B cell (primary cell): ENCODE results near the gene TMC2. TPM values are rescaled to one million over a fixed set of nuclear protein-coding genes. Genes with fewer than 3 reads are reported as not detected.

Experiments
- ATAC-seq: fragments of 200-7000 bp; cut with Tn5 transposase; one replicate; pipeline ENCODE4 v1.10.0; 2021; ENCODE audit warnings: low read depth, mild to moderate bottlenecking, moderate number of reproducible peaks, moderate library complexity
- CTCF ChIA-PET: fragments of 350-600 bp; sonication (Branson Sonifier 250); formaldehyde crosslinking; loops from one replicate; lab custom pipeline; 2021; ENCODE audit warnings: antibody characterized with exemption, inconsistent platforms; lab: Charles Lee
- POLR2A ChIA-PET: fragments of 350-600 bp; sonication (Branson Sonifier 250); formaldehyde crosslinking; loops from one replicate; lab custom pipeline; 2021; ENCODE audit warnings: antibody characterized with exemption; lab: Charles Lee
- DNase-seq: peaks from one replicate; pipeline ENCODE4 v3.0.0; 2013
- H2AFZ ChIP-seq: 2 replicates; pipeline ENCODE4 v1.6.1; 2012; ENCODE audit warnings: mild to moderate bottlenecking, low read depth, low read length; ENCODE audit not compliant: insufficient read depth, poor library complexity, severe bottlenecking
- H3K27ac ChIP-seq, 2 donors: 1 replicate in 1 of 2; 2 replicates in 1 of 2; pipeline ENCODE4 v1.5.1; 2012 to 2013; ENCODE audit warnings: low read length in 2 of 2, mild to moderate bottlenecking in 2 of 2, moderate library complexity in 1 of 2
- H3K27me3 ChIP-seq, 4 experiments: fragments of 200-600 bp in 1 of 4; sonication (generic) in 1 of 4; replicated peaks in 1 of 4; 1 replicate in 2 of 4; 2 replicates in 2 of 4; pipeline versions ENCODE4 v1.6.1 to v1.7.0; 2013 to 2016; ENCODE audit warnings: low read length in 3 of 4, mild to moderate bottlenecking in 2 of 4, mixed read lengths in 1 of 4, moderate library complexity in 1 of 4; ENCODE audit not compliant: insufficient read depth in 4 of 4, control insufficient read depth in 3 of 4; ENCODE audit errors: control extremely low read depth in 1 of 4
- H3K36me3 ChIP-seq, 2 experiments: replicated peaks in 1 of 2; 1 replicate in 1 of 2; 2 replicates in 1 of 2; pipeline versions ENCODE4 v1.6.1 to v1.7.1; 2013; ENCODE audit warnings: low read length in 1 of 2; ENCODE audit not compliant: insufficient read depth in 2 of 2, control insufficient read depth in 1 of 2; ENCODE audit errors: control extremely low read depth in 1 of 2, extremely low read depth in 1 of 2
- H3K4me1 ChIP-seq, 2 donors: fragments of 200-600 bp in 1 of 2; sonication (generic) in 1 of 2; 1 replicate in 1 of 2; 2 replicates in 1 of 2; pipeline versions ENCODE4 v1.5.1 to v1.6.1; 2013 to 2017; ENCODE audit warnings: low read length in 2 of 2; ENCODE audit not compliant: control insufficient read depth in 2 of 2, insufficient read depth in 2 of 2
- H3K4me2 ChIP-seq: replicated peaks from 2 replicates; pipeline ENCODE3; 2012; ENCODE audit warnings: mild to moderate bottlenecking, low read depth, low read length; ENCODE audit not compliant: poor library complexity, severe bottlenecking
- H3K4me3 ChIP-seq, 5 experiments: fragments of 200-600 bp in 1 of 5; sonication (generic) in 1 of 5; 1 replicate in 3 of 5; 2 replicates in 2 of 5; pipeline versions ENCODE4 v1.5.1 to v1.7.0; 2011 to 2016; ENCODE audit warnings: low read length in 4 of 5, mild to moderate bottlenecking in 4 of 5, low read depth in 2 of 5, control low read depth in 1 of 5, moderate library complexity in 1 of 5; ENCODE audit not compliant: insufficient read depth in 1 of 5; ENCODE audit errors: control extremely low read depth in 1 of 5, extremely low read depth in 1 of 5
- H3K79me2 ChIP-seq: fragments of 200-600 bp; sonication (generic); one replicate; pipeline ENCODE4 v1.6.0; 2016; ENCODE audit warnings: low read length; ENCODE audit not compliant: control insufficient read depth, insufficient read depth
- H3K9ac ChIP-seq: fragments of 200-600 bp; sonication (generic); 2 replicates; pipeline ENCODE4 v1.6.1; 2017; ENCODE audit warnings: mild to moderate bottlenecking, low read length, moderate library complexity
- H3K9me3 ChIP-seq, 3 donors: one replicate each; pipeline versions ENCODE4 v1.6.1 to v1.7.1; 2013; ENCODE audit warnings: low read length in 2 of 3; ENCODE audit not compliant: control insufficient read depth in 2 of 3, insufficient read depth in 1 of 3; ENCODE audit errors: control extremely low read depth in 1 of 3
- H4K20me1 ChIP-seq: 2 replicates; pipeline ENCODE4 v1.6.0; 2012; ENCODE audit warnings: mild to moderate bottlenecking, low read length; ENCODE audit not compliant: insufficient read depth, control insufficient read depth, poor library complexity, severe bottlenecking
- H3K27ac Mint-ChIP-seq: one replicate; pipeline ENCODE4 v1.8.0; 2021; ENCODE audit warnings: mixed read lengths
- H3K27me3 Mint-ChIP-seq: one replicate; pipeline ENCODE4 v1.8.0; 2021; ENCODE audit warnings: mixed read lengths
- H3K4me1 Mint-ChIP-seq: one replicate; pipeline ENCODE4 v1.8.0; 2021; ENCODE audit warnings: mixed read lengths
- H3K4me3 Mint-ChIP-seq: one replicate; pipeline ENCODE4 v1.8.0; 2021; ENCODE audit warnings: mixed read lengths
- H3K9me3 Mint-ChIP-seq: one replicate; pipeline ENCODE4 v1.8.0; 2022; ENCODE audit warnings: mixed read lengths; ENCODE audit not compliant: insufficient read depth
- EZH2 ChIP-seq: IDR thresholded peaks from 2 replicates; pipeline ENCODE4 v1.6.1; 2012; ENCODE audit warnings: borderline replicate concordance, low read depth, mild to moderate bottlenecking, moderate library complexity, low read length; ENCODE audit not compliant: insufficient read depth, poor library complexity, severe bottlenecking
- WGBS: methylation state at CpG from one replicate; pipeline ENCODE4 v1.1.5; 2013; ENCODE audit warnings: missing lambda C conversion rate; ENCODE audit not compliant: insufficient coverage; 5-methylcytosine and 5-hydroxymethylcytosine counted together
- intact Hi-C: fragments of 100-400 bp; cut with micrococcal nuclease; formaldehyde crosslinking; loops from one replicate; pipeline ENCODE4 v1.10.0; 2022
- polyA plus RNA-seq: library from polyadenylated mRNA; depleted of rRNA; stranded (reverse); fragments of >200 nt; gene quantifications from 2 replicates; pipeline ENCODE4 v1.2.3, GENCODE V29; 2012
- total RNA-seq, 2 donors: library from RNA; stranded (reverse); fragments of 120-200 nt in 1 of 2; gene quantifications; 1 replicate in 1 of 2; 2 replicates in 1 of 2; pipeline versions ENCODE4 v1.2.3 to v1.2.4, GENCODE V29; 2013 to 2022
- TF ChIP-seq, protein P1 (sequence below): fragments of 200-600 bp; IDR thresholded peaks from one replicate; pipeline ENCODE4 v1.8.0; 2022; ENCODE audit warnings: antibody characterized with exemption, mild to moderate bottlenecking

The TMC2 gene
- total and polyA plus RNA-seq, 2 donors (not counting 1 experiment from before 2014, with no cell fraction given), result not detected

- intact Hi-C loops, result no loop called here
- Histone ChIP-seq H3K9me3 (no peaks in the 10 kb centered on the region), H3K27me3 (peaks cover 0 to 9% (median 0%) of the 10 kb centered on the region in 4 experiments), H4K20me1 (no peaks in the 10 kb centered on the region), H3K9ac (no peak overlapping the region), H3K4me3 (no peak overlapping the region), H3K4me2 (no peak overlapping the region), H3K36me3 (no peaks in the 10 kb centered on the region), H3K4me1 (peaks cover 3% of the 10 kb centered on the region in 2 donors), H3K79me2 (no peaks in the 10 kb centered on the region), H3K27ac (no peak overlapping the region), H2AFZ (no peak overlapping the region)
- ATAC-seq (no peak), DNase-seq (no peak)
- ChIA-PET POLR2A (no interaction called here), CTCF (interaction anchor here (1.2 kb wide), 1 partner anchor 9 kb away, joined by 3 read pairs; no protein-coding TSS in a partner anchor)
- Mint-ChIP-seq H3K27me3 (peaks cover 11% of the 10 kb centered on the region), H3K4me1 (peaks cover 3% of the 10 kb centered on the region), H3K27ac (no peak overlapping the region), H3K9me3 (no peaks in the 10 kb centered on the region), H3K4me3 (no peak overlapping the region)
- 97% methylated on average over 6 of the region's 10 CpGs for WGBS
- no peak for TF ChIP-seq EZH2
- TF ChIP-seq, protein P1, sequence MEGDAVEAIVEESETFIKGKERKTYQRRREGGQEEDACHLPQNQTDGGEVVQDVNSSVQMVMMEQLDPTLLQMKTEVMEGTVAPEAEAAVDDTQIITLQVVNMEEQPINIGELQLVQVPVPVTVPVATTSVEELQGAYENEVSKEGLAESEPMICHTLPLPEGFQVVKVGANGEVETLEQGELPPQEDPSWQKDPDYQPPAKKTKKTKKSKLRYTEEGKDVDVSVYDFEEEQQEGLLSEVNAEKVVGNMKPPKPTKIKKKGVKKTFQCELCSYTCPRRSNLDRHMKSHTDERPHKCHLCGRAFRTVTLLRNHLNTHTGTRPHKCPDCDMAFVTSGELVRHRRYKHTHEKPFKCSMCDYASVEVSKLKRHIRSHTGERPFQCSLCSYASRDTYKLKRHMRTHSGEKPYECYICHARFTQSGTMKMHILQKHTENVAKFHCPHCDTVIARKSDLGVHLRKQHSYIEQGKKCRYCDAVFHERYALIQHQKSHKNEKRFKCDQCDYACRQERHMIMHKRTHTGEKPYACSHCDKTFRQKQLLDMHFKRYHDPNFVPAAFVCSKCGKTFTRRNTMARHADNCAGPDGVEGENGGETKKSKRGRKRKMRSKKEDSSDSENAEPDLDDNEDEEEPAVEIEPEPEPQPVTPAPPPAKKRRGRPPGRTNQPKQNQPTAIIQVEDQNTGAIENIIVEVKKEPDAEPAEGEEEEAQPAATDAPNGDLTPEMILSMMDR, result no peak
Observed at GRCh38 chr20:2518096-2518495, 18.3 kb upstream of the TMC2 start.

DNA sequence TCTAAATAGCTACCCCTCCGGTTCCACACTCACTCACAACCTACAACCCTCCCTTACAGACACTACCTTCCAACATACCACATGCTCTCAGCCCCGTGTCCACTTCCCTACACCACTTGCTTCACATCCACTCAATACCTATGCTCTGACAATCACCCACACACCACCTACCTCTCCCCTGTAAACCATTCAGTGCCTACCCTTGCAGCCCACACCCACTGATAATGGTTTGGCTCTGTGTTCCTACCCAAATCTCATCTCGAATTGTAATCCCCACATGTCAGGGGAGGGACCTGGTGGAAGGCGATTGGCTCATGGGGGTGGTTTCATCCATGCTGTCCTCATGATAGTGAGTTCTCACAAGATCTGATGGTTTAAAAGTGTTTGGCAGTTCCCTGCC is 17.8 kb upstream of the TMC2 start:
- intact Hi-C loops, result no loop called here

More for the DNA sequence above, 17.8 kb upstream of the TMC2 start:
- Mint-ChIP-seq H3K4me1 (peaks cover 3% of the 10 kb centered on the region), H3K9me3 (no peaks in the 10 kb centered on the region), H3K27ac (no peak overlapping the region), H3K4me3 (no peak overlapping the region), H3K27me3 (peaks cover 7% of the 10 kb centered on the region)
- H3K27ac ChIP-seq, result no peak overlapping the region
- no peak for ATAC-seq
- no peaks in the 10 kb centered on the region for H3K79me2 ChIP-seq
- H3K36me3 ChIP-seq, result no peaks in the 10 kb centered on the region
- H3K4me2 ChIP-seq, result no peak overlapping the region
- H3K9me3 ChIP-seq, result no peaks in the 10 kb centered on the region
- H3K9ac ChIP-seq, result no peak overlapping the region
- CTCF ChIA-PET, result interaction anchor here (1.2 kb wide), 1 partner anchor 8 kb away, joined by 3 read pairs; no protein-coding TSS in a partner anchor
- H3K27me3 ChIP-seq, result peaks cover 0 to 9% (median 0%) of the 10 kb centered on the region in 4 experiments
- no peak for DNase-seq
- POLR2A ChIA-PET, result no interaction called here
- WGBS, result 95% methylated on average over 2 of the region's 4 CpGs
- H3K4me1 ChIP-seq, result peaks cover 3% of the 10 kb centered on the region in 2 donors
- TF ChIP-seq EZH2, result no peak
- TF ChIP-seq, protein P1, result no peak
- no peak overlapping the region for H2AFZ ChIP-seq
- no peaks in the 10 kb centered on the region for H4K20me1 ChIP-seq
- no peak overlapping the region for H3K4me3 ChIP-seq
